H1 (cell line): ENCODE data around the gene MED6.

Experiments
- ATF3 ChIP-seq: IDR thresholded peaks from 2 replicates; pipeline ENCODE4 v1.6.1; 2011; ENCODE audit warnings: low read depth, mild to moderate bottlenecking, low read length; ENCODE audit not compliant: insufficient read depth
- BRCA1 ChIP-seq: IDR thresholded peaks from 2 replicates; pipeline ENCODE4 v1.6.1; 2012; ENCODE audit warnings: low read depth, low read length, improper control_type of control experiment
- CHD2 ChIP-seq: IDR thresholded peaks from 2 replicates; pipeline ENCODE4 v1.6.1; 2012; ENCODE audit warnings: low read length, improper control_type of control experiment
- CTCF ChIP-seq, 3 experiments: IDR thresholded peaks; 1 replicate in 2 of 3; 2 replicates in 1 of 3; pipeline versions ENCODE4 v1.5.1 to v1.6.1; 2011; ENCODE audit warnings: low read length in 3 of 3, mild to moderate bottlenecking in 3 of 3, inconsistent platforms in 2 of 3, low read depth in 1 of 3, moderate library complexity in 1 of 3; ENCODE audit not compliant: insufficient read depth in 1 of 3; ENCODE audit errors: control extremely low read depth in 1 of 3
- EZH2 ChIP-seq: fragments of 200-600 bp; sonication (generic); IDR thresholded peaks from 2 replicates; pipeline ENCODE4 v1.7.1; 2012; ENCODE audit warnings: low read depth, mild to moderate bottlenecking, moderate library complexity, low read length, inconsistent platforms; ENCODE audit not compliant: severe bottlenecking
- PHF8 ChIP-seq: fragments of 200-600 bp; sonication (generic); conservative IDR thresholded peaks from 2 replicates; pipeline ENCODE4 v1.7.1; 2012; ENCODE audit warnings: low read depth, mild to moderate bottlenecking, inconsistent platforms, low read length, moderate library complexity
- POLR2A ChIP-seq, 2 experiments: IDR thresholded peaks; 1 replicate in 1 of 2; 2 replicates in 1 of 2; pipeline ENCODE4 v1.6.1; 2011; ENCODE audit warnings: low read depth in 2 of 2, low read length in 2 of 2, mild to moderate bottlenecking in 2 of 2; ENCODE audit errors: control extremely low read depth in 1 of 2
- POLR2AphosphoS5 ChIP-seq: IDR thresholded peaks from 2 replicates; pipeline ENCODE4 v1.6.1; 2011; ENCODE audit warnings: low read depth, low read length
- SIN3A ChIP-seq, 2 experiments: IDR thresholded peaks in 1 of 2; conservative IDR thresholded peaks in 1 of 2; 2 replicates each; pipeline ENCODE4 v1.6.1; 2011 to 2012; ENCODE audit warnings: low read length in 2 of 2, improper control_type of control experiment in 1 of 2, low read depth in 1 of 2, mild to moderate bottlenecking in 1 of 2
- SP1 ChIP-seq: IDR thresholded peaks from 2 replicates; pipeline ENCODE4 v1.6.1; 2011; ENCODE audit warnings: low read depth, low read length
- YY1 ChIP-seq: IDR thresholded peaks from 2 replicates; pipeline ENCODE4 v1.6.1; 2011; ENCODE audit warnings: low read depth, mild to moderate bottlenecking, low read length

DNA sequence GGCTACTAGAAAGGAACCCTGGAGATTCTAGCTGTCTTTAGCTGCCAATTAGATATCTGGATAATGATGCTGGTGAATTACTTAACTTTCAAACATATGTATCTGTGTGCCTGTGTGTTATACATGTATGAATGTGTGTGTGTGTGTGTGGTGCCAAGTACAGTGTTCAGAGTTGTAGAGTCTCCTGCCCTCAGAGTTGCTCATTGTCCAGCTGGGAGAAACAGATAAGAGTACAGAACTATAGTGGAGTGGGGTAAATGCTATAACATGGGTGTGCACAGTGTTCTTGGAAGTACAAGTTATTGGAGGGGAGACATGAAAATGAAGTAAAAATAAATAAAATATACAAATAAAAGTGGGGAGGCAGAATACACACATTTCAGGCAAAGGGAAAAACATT, 42.1 kb downstream of the MED6 start:
- TF ChIP-seq POLR2AphosphoS5 (no peak), EZH2 (no peak), YY1 (no peak), CTCF (IDR thresholded peaks at IDR 0.05; ENCODE audit: control extremely low read depth in 1 of 3, insufficient read depth in 1 of 3, low read depth in 1 of 3, low read length in 3 of 3) (no peak), POLR2A (IDR thresholded peaks at IDR 0.05; ENCODE audit: control extremely low read depth in 1 of 2, low read depth in 2 of 2, low read length in 2 of 2) (no peak), SP1 (no peak), CHD2 (no peak), BRCA1 (no peak), ATF3 (no peak), PHF8 (no peak), SIN3A (conservative IDR thresholded peaks at IDR 0.05 in 1 of 2, IDR thresholded peaks at IDR 0.05 in 1 of 2; ENCODE audit: low read depth in 1 of 2, low read length in 2 of 2) (no peak)
